Measurements from ENCODE around the gene OR5T2. TPM values are rescaled to one million over a fixed set of nuclear protein-coding genes. Genes with fewer than 3 reads are reported as not detected.

The OR5T2 gene
- total and polyA plus RNA-seq, 4 donors, result not detected

GRCh38 chr11:56183459-56183858 is 50.6 kb downstream of the OR5T2 start:
- no peak overlapping the region for H3K9ac ChIP-seq (ENCODE audit: low read depth in 1 of 2, low read length in 2 of 2)
- no peaks in the 10 kb centered on the region for H3K36me3 ChIP-seq (ENCODE audit: control insufficient read depth in 4 of 4, insufficient read depth in 3 of 4, low read depth in 1 of 4, low read length in 3 of 4)
- H3K27ac ChIP-seq (ENCODE audit: low read depth in 1 of 2, low read length in 2 of 2), result no peak overlapping the region
- TF ChIP-seq EGR1 (IDR thresholded peaks at IDR 0.05; ENCODE audit: low read depth in 2 of 2) (no peak), SP1 (IDR thresholded peaks at IDR 0.05) (no peak), RXRA (IDR thresholded peaks at IDR 0.05) (no peak), FOXA1 (IDR thresholded peaks at IDR 0.05) (no peak), YY1 (IDR thresholded peaks at IDR 0.05) (no peak), MAX (IDR thresholded peaks at IDR 0.05) (no peak), FOXA2 (IDR thresholded peaks at IDR 0.05) (no peak), HNF4A (conservative IDR thresholded peaks at IDR 0.05) (no peak), REST (IDR thresholded peaks at IDR 0.05) (no peak), GABPA (IDR thresholded peaks at IDR 0.05 in 1 of 2, conservative IDR thresholded peaks at IDR 0.05 in 1 of 2) (no peak), CTCF (IDR thresholded peaks at IDR 0.05; ENCODE audit: low read depth, low read length, missing input control) (no peak)
- TF ChIP-seq, protein P1, sequence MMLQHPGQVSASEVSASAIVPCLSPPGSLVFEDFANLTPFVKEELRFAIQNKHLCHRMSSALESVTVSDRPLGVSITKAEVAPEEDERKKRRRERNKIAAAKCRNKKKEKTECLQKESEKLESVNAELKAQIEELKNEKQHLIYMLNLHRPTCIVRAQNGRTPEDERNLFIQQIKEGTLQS (IDR thresholded peaks at IDR 0.05), result no peak
- TF ChIP-seq, protein P2, sequence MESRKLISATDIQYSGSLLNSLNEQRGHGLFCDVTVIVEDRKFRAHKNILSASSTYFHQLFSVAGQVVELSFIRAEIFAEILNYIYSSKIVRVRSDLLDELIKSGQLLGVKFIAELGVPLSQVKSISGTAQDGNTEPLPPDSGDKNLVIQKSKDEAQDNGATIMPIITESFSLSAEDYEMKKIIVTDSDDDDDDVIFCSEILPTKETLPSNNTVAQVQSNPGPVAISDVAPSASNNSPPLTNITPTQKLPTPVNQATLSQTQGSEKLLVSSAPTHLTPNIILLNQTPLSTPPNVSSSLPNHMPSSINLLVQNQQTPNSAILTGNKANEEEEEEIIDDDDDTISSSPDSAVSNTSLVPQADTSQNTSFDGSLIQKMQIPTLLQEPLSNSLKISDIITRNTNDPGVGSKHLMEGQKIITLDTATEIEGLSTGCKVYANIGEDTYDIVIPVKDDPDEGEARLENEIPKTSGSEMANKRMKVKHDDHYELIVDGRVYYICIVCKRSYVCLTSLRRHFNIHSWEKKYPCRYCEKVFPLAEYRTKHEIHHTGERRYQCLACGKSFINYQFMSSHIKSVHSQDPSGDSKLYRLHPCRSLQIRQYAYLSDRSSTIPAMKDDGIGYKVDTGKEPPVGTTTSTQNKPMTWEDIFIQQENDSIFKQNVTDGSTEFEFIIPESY (IDR thresholded peaks at IDR 0.05), result no peak
- no peak overlapping the region for H3K4me3 ChIP-seq (ENCODE audit: low read depth in 1 of 3, low read length in 3 of 3)
- DNase-seq (ENCODE audit: low spot score), result no peak
- H3K9me3 ChIP-seq (ENCODE audit: control insufficient read depth in 4 of 4, low read length in 3 of 4), result peaks cover 0 to 11% (median 5%) of the 10 kb centered on the region in 4 donors
- no peaks in the 10 kb centered on the region for H3K27me3 ChIP-seq (ENCODE audit: control insufficient read depth in 4 of 4, insufficient read depth in 4 of 4, low read length in 3 of 4)
- no peaks in the 10 kb centered on the region for H3K4me1 ChIP-seq (ENCODE audit: control insufficient read depth in 4 of 4, insufficient read depth in 4 of 4, low read length in 3 of 4)

Other genes starting within 250 kb of the OR5T2 start
- not detected for gene OR5F1, start 239.6 kb downstream of the OR5T2 start, total RNA-seq
- gene OR5F1, start 239.6 kb downstream of the OR5T2 start, polyA plus RNA-seq, result not detected
- gene OR5AS1, start 206.6 kb downstream of the OR5T2 start, total RNA-seq, result not detected
- gene OR5AS1, start 206.6 kb downstream of the OR5T2 start, polyA plus RNA-seq, result not detected
- gene OR8I2, start 140.9 kb downstream of the OR5T2 start, total RNA-seq, result not detected
- not detected for gene OR8I2, start 140.9 kb downstream of the OR5T2 start, polyA plus RNA-seq
- gene OR8H2, start 130.6 kb downstream of the OR5T2 start, total RNA-seq, result not detected
- gene OR8H2, start 130.6 kb downstream of the OR5T2 start, polyA plus RNA-seq, result not detected
- not detected for gene OR8H3, start 111.9 kb downstream of the OR5T2 start, total RNA-seq
- gene OR8H3, start 111.9 kb downstream of the OR5T2 start, polyA plus RNA-seq, result not detected
- gene OR8J3, start 94.1 kb downstream of the OR5T2 start, total RNA-seq, result not detected
- gene OR8J3, start 94.1 kb downstream of the OR5T2 start, polyA plus RNA-seq, result not detected
- gene OR8K5, start 73.9 kb downstream of the OR5T2 start, total RNA-seq, result not detected
- not detected for gene OR8K5, start 73.9 kb downstream of the OR5T2 start, polyA plus RNA-seq
- gene OR5J2, start 57.6 kb downstream of the OR5T2 start, total RNA-seq, result not detected
- gene OR5J2, start 57.6 kb downstream of the OR5T2 start, polyA plus RNA-seq, result not detected
- not detected for gene OR5T3, start 18.0 kb upstream of the OR5T2 start, total RNA-seq
- not detected for gene OR5T3, start 18.0 kb upstream of the OR5T2 start, polyA plus RNA-seq
- gene OR5T1, start 39.9 kb upstream of the OR5T2 start, total RNA-seq, result not detected
- not detected for gene OR5T1, start 39.9 kb upstream of the OR5T2 start, polyA plus RNA-seq
- not detected for gene OR8H1, start 58.0 kb upstream of the OR5T2 start, total RNA-seq
- gene OR8H1, start 58.0 kb upstream of the OR5T2 start, polyA plus RNA-seq, result not detected
- gene OR8K3, start 80.9 kb upstream of the OR5T2 start, total RNA-seq, result not detected
- not detected for gene OR8K3, start 80.9 kb upstream of the OR5T2 start, polyA plus RNA-seq
- not detected for gene OR8K1, start 111.8 kb upstream of the OR5T2 start, total RNA-seq
- gene OR8K1, start 111.8 kb upstream of the OR5T2 start, polyA plus RNA-seq, result not detected
- not detected for gene OR8J1, start 120.0 kb upstream of the OR5T2 start, total RNA-seq
- gene OR8J1, start 120.0 kb upstream of the OR5T2 start, polyA plus RNA-seq, result not detected
- not detected for gene OR8U1, start 141.4 kb upstream of the OR5T2 start, total RNA-seq
- gene OR8U1, start 141.4 kb upstream of the OR5T2 start, polyA plus RNA-seq, result not detected
- not detected for gene OR5AL1, start 178.4 kb upstream of the OR5T2 start, total RNA-seq
- not detected for gene OR5AL1, start 178.4 kb upstream of the OR5T2 start, polyA plus RNA-seq
- not detected for gene OR5M3, start 239.1 kb upstream of the OR5T2 start, total RNA-seq
- gene OR5M3, start 239.1 kb upstream of the OR5T2 start, polyA plus RNA-seq, result not detected

Data from liver (tissue), 9 donors.